Body of pancreas (tissue), 4 donors: ENCODE data around the gene LORICRIN.

Experiments used
- POLR2A ChIP-seq, 3 donors: fragments of 450-650 bp; IDR thresholded peaks; one replicate each; pipeline ENCODE4 v1.6.1; 2016; ENCODE audit warnings: antibody characterized with exemption in 3 of 3, mild to moderate bottlenecking in 2 of 3
- TF ChIP-seq, protein P1 (sequence below), 7 experiments: fragments of 450-650 bp in 4 of 7; fragments of 200-600 bp in 3 of 7; sonication (generic) in 3 of 7; IDR thresholded peaks; one replicate each; pipeline ENCODE4 v1.5.1; 2016 to 2019; ENCODE audit warnings: antibody characterized with exemption in 7 of 7

- TF ChIP-seq POLR2A (IDR thresholded peaks at IDR 0.05), result no peak
- TF ChIP-seq, protein P1, sequence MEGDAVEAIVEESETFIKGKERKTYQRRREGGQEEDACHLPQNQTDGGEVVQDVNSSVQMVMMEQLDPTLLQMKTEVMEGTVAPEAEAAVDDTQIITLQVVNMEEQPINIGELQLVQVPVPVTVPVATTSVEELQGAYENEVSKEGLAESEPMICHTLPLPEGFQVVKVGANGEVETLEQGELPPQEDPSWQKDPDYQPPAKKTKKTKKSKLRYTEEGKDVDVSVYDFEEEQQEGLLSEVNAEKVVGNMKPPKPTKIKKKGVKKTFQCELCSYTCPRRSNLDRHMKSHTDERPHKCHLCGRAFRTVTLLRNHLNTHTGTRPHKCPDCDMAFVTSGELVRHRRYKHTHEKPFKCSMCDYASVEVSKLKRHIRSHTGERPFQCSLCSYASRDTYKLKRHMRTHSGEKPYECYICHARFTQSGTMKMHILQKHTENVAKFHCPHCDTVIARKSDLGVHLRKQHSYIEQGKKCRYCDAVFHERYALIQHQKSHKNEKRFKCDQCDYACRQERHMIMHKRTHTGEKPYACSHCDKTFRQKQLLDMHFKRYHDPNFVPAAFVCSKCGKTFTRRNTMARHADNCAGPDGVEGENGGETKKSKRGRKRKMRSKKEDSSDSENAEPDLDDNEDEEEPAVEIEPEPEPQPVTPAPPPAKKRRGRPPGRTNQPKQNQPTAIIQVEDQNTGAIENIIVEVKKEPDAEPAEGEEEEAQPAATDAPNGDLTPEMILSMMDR (IDR thresholded peaks at IDR 0.05), result no peak
These were observed 42.8 kb downstream of the LORICRIN start for GRCh38 chr1:153302308-153302707.
